Neutrophil (primary cell): ENCODE results near the gene C22orf39.

ENCODE experiments used
- H3K27ac ChIP-seq: fragments of 200-600 bp; sonication (generic); 2 replicates; pipeline ENCODE4 v1.5.1; 2016; ENCODE audit warnings: mild to moderate bottlenecking, moderate library complexity
- H3K27me3 ChIP-seq: fragments of 200-600 bp; sonication (generic); 2 replicates; pipeline ENCODE4 v1.6.0; 2016; ENCODE audit warnings: mild to moderate bottlenecking
- H3K36me3 ChIP-seq: fragments of 200-600 bp; sonication (generic); 2 replicates; pipeline ENCODE4 v1.5.1; 2017
- H3K4me1 ChIP-seq, 2 experiments: fragments of 200-600 bp in 1 of 2; sonication (generic) in 1 of 2; 1 replicate in 1 of 2; 2 replicates in 1 of 2; pipeline versions ENCODE4 v1.5.1 to v1.6.1; 2013 to 2016; ENCODE audit warnings: low read depth in 1 of 2, low read length in 1 of 2, mild to moderate bottlenecking in 1 of 2, moderate library complexity in 1 of 2; ENCODE audit not compliant: control insufficient read depth in 1 of 2, insufficient read depth in 1 of 2
- H3K4me3 ChIP-seq, 2 experiments: fragments of 200-600 bp in 1 of 2; sonication (generic) in 1 of 2; 1 replicate in 1 of 2; 2 replicates in 1 of 2; pipeline ENCODE4 v1.5.1; 2013 to 2016; ENCODE audit warnings: low read depth in 1 of 2, low read length in 1 of 2, mild to moderate bottlenecking in 1 of 2, moderate library complexity in 1 of 2
- H3K9me3 ChIP-seq: fragments of 200-600 bp; sonication (generic); 2 replicates; pipeline ENCODE4 v1.5.1; 2016
- TF ChIP-seq, protein P1 (sequence below): fragments of 200-600 bp; sonication (generic); IDR thresholded peaks from 2 replicates; pipeline ENCODE4 v1.5.1; 2016; ENCODE audit warnings: antibody characterized with exemption

Gene C22orf39

GRCh38 chr22:19494001-19494560, 46.6 kb upstream of the C22orf39 start:
- H3K4me1 ChIP-seq, result no peaks in the 10 kb centered on the region
- H3K36me3 ChIP-seq, result peaks cover 39% of the 10 kb centered on the region
- TF ChIP-seq, protein P1, sequence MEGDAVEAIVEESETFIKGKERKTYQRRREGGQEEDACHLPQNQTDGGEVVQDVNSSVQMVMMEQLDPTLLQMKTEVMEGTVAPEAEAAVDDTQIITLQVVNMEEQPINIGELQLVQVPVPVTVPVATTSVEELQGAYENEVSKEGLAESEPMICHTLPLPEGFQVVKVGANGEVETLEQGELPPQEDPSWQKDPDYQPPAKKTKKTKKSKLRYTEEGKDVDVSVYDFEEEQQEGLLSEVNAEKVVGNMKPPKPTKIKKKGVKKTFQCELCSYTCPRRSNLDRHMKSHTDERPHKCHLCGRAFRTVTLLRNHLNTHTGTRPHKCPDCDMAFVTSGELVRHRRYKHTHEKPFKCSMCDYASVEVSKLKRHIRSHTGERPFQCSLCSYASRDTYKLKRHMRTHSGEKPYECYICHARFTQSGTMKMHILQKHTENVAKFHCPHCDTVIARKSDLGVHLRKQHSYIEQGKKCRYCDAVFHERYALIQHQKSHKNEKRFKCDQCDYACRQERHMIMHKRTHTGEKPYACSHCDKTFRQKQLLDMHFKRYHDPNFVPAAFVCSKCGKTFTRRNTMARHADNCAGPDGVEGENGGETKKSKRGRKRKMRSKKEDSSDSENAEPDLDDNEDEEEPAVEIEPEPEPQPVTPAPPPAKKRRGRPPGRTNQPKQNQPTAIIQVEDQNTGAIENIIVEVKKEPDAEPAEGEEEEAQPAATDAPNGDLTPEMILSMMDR, result no peak
- no peak overlapping the region for H3K27ac ChIP-seq
- H3K27me3 ChIP-seq, result no peaks in the 10 kb centered on the region
- no peak overlapping the region for H3K4me3 ChIP-seq
- no peaks in the 10 kb centered on the region for H3K9me3 ChIP-seq

DNA sequence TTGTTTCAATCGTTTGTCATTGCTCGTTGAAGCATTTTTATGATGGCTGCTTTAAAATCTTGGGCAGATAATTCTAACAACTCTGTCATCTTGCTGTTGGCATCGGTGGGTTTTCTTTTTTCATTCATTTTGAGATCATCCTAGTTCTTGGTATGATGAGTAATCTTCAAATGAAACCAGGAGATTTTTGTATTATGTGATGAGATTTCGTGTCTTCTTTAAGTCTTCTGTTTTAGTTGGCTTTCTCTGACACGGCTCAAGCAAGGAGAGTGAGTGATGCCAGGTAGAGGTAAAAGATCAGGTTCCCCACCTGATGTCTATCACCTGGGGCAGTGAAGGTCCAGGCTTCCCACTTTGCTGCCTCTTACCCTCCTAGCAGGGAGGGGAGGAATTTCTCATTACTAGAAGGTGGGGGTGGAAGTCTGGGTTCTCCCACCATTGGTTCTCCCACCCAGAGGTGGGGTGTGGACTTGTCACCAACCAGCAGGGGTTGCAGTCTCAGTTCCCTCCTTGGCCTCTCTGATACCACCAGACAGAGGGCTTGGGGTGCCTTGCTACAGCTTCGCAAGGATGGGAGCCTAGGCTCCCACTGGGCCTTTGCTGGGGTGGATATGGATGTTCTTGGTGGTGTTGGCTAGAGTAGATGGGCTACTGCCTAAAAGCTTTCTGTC, 45.1 kb upstream of the C22orf39 start:
- H3K9me3 ChIP-seq, result no peaks in the 10 kb centered on the region
- H3K4me1 ChIP-seq, result no peaks in the 10 kb centered on the region
- no peak overlapping the region for H3K4me3 ChIP-seq
- peaks cover 26% of the 10 kb centered on the region for H3K36me3 ChIP-seq
- TF ChIP-seq, protein P1, result no peak
- no peak overlapping the region for H3K27ac ChIP-seq
- H3K27me3 ChIP-seq, result no peaks in the 10 kb centered on the region

DNA sequence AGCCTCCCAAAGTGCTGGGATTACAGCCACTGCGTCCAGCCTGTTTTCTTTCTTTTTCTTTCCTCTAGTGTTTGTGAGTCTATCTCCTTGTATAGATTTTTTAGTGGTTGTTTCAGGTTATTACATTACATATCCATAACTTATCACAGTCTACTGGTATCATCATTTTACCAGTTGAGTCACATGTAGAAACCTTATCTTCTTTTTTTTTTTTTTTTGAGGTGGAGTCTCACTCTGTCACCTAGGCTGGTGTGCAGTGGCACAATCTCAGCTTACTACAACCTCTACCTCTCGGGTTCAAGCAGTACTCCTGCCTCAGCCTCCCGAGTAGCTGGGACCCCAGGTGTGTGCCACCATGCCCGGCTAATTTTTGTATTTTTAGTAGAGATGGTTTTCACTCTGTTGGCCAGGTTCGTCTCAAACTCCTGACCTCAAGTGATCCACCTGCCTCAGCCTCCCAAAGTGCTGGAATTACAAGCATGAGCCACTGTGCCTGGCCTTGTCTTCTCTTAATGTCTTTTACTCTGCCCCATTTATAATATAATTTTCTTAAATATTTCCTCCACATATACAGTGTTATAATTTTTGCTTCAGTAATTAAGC, 43.2 kb upstream of the C22orf39 start:
- Histone ChIP-seq H3K27ac (no peak overlapping the region), H3K4me3 (no peak overlapping the region), H3K36me3 (peaks cover 7% of the 10 kb centered on the region), H3K9me3 (no peaks in the 10 kb centered on the region), H3K4me1 (no peaks in the 10 kb centered on the region), H3K27me3 (no peaks in the 10 kb centered on the region)
- TF ChIP-seq, protein P1, result no peak

DNA sequence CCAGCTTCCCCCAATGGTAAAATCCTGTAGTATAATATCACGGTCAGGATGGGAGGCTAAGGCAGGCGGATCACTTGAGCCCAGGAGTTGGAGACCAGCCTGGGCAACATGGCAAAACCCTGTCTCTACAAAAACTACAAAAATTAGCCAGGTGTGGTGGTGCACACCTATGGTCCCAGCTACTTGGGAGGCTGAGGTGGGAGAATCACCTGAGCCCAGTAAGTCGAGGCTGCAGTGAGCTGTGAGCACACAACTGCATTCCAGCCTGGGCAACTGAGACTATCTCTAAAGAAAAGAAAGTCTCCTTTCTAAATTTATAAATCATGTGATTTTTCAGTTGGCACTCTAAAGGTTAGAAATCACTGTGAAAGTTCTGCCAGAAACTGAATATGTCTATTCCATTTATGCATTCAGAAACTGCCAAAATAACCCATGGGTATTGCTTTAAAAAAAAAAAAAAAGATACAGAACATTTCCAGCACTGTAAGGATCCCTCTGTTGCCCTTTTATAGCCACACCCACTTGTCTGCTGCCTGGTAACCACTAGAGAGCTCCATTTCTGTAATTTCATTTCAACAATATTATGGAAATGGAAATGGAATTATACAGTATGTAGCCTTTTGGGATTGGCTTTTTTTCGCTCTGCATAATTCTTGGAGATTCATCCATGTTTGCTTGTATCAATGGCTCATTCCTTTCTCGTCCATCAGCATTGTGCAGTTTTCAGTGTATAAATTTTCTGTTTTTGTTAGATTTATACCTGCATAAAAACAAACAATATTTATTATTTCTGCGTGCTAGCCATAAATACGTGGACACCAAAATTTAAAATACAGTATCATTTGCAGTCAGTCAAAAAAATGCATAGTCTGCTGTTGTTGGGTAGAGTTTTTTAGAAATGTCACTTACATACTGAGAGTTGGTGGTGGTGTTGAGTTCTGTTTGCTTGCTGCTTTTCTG, 41.7 kb upstream of the C22orf39 start:
- no peaks in the 10 kb centered on the region for H3K4me1 ChIP-seq
- TF ChIP-seq, protein P1, result no peak
- H3K36me3 ChIP-seq, result peaks cover 11% of the 10 kb centered on the region
- no peaks in the 10 kb centered on the region for H3K9me3 ChIP-seq
- H3K27ac ChIP-seq, result no peak overlapping the region
- no peak overlapping the region for H3K4me3 ChIP-seq
- H3K27me3 ChIP-seq, result no peaks in the 10 kb centered on the region

DNA sequence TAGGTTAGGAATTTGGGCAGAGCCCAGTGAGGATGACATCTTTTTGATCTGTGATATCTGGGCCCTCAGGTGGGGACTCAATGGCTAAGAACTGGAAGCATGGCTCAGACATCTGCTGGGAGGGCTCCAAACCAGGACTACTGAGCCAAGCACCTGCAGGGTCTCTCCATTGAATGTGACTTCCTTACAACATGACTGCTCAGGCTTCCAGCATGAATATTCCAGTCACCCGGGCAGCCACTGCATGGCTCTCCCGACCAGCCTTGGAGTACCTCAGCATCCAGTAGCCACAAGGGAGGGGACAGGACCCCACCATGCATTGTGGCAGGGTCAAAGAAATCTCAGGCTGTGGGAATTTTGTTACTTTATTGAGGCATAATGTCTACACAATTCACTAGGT, 40.8 kb upstream of the C22orf39 start:
- Histone ChIP-seq H3K27me3 (no peaks in the 10 kb centered on the region), H3K4me3 (no peak overlapping the region), H3K36me3 (peaks cover 13% of the 10 kb centered on the region), H3K9me3 (no peaks in the 10 kb centered on the region), H3K27ac (no peak overlapping the region), H3K4me1 (no peaks in the 10 kb centered on the region)
- TF ChIP-seq, protein P1, result no peak
